Measurements from ENCODE around the gene MCTP2.

The MCTP2 gene

DNA sequence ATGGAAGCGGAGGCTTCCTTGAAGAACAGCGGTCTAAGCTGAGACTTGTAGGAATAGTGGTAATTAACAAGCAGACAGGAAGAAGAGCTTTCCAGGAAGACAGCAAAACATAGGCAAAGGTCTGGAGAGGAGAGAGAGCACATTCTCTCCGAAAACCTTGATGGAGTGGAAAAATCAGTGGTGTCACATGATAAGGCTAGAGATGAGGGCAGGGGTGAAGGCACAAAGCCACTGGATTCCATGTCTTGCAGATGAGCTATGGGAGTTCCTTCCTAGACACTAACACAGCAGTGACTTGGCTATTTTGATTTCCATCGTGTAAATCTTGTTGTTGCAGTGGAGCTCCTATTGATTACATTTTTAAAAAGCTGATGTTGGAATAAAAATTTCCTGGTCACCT lies 132.0 kb downstream of the MCTP2 start:
- no peak overlapping the region for H3K4me3 ChIP-seq (ENCODE audit: low read depth, low read length)
- CTCF ChIA-PET, result no interaction called here
- no peak for DNase-seq (ENCODE audit: low read depth, low spot score)
- TF ChIP-seq, protein P1, sequence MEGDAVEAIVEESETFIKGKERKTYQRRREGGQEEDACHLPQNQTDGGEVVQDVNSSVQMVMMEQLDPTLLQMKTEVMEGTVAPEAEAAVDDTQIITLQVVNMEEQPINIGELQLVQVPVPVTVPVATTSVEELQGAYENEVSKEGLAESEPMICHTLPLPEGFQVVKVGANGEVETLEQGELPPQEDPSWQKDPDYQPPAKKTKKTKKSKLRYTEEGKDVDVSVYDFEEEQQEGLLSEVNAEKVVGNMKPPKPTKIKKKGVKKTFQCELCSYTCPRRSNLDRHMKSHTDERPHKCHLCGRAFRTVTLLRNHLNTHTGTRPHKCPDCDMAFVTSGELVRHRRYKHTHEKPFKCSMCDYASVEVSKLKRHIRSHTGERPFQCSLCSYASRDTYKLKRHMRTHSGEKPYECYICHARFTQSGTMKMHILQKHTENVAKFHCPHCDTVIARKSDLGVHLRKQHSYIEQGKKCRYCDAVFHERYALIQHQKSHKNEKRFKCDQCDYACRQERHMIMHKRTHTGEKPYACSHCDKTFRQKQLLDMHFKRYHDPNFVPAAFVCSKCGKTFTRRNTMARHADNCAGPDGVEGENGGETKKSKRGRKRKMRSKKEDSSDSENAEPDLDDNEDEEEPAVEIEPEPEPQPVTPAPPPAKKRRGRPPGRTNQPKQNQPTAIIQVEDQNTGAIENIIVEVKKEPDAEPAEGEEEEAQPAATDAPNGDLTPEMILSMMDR (IDR thresholded peaks at IDR 0.05; ENCODE audit: insufficient read depth, low read length, missing control alignments), result no peak
- POLR2A ChIA-PET, result no interaction called here

DNA sequence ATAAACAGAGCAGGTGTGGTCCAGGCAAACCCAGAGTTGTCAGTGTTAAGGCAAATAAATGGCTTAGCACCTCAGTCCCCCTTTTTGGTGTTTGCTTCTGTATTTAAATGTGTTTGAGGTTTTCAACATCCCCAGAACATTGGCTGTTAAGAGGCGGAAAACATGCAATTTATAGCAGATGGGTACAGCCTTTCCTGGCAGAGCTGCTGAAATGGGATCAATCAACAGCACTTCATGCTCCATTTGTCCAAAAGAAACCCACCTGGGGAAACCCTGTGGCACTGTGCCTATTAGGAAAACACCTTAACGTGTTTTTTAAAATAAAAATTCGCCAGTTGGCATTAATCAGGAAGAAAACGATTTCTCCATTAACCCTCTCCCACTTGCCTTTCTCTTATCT lies 135.4 kb downstream of the MCTP2 start:
- ChIA-PET CTCF (no interaction called here), POLR2A (no interaction called here)
- H3K4me3 ChIP-seq (ENCODE audit: low read depth, low read length), result no peak overlapping the region
- TF ChIP-seq, protein P1 (IDR thresholded peaks at IDR 0.05; ENCODE audit: insufficient read depth, low read length, missing control alignments), result no peak
- no peak for DNase-seq (ENCODE audit: low read depth, low spot score)

DNA sequence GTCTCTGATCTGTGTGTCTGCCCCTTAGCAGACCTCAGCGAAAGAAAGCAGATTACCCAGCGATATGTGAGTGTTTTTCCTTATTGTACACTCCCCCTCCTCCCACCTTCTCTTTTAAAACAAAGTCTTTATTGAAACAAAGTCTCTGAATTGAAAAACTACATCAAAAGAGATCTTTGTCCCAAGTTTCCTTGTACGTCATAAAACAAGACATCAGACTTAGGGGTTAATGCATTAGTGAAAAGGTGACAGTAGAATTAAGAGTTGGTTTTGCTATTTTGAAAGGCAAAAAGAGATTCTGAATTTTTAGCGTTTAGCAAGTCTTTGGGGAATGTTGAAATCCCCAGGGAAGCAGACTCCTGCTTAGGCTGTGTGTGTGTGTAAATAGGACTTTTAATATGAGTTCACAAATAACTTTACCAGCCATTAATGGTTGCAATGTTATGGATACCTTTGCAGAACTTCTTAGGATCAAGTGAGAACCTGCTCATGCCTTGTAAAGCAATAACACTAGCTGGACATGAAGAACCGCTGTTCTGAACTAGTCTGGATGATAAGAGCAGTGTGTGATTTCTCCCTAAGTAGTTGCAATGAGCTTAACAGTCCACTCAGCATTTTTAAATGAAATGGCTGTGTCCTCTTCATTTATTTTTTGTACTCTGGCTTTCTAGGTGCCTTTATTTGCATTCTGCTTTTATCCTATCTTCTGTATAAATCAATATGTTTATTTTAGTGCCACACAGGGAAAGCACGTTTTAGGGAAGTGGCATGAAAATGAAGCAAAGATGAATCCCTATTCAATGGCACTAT lies 136.6 kb downstream of the MCTP2 start:
- H3K4me3 ChIP-seq (ENCODE audit: low read depth, low read length), result no peak overlapping the region
- TF ChIP-seq, protein P1 (IDR thresholded peaks at IDR 0.05; ENCODE audit: insufficient read depth, low read length, missing control alignments), result no peak
- DNase-seq (ENCODE audit: low read depth, low spot score), result no peak
- CTCF ChIA-PET, result interaction anchor here (1.3 kb wide), 1 partner anchor 204 kb away, joined by 3 read pairs; no protein-coding TSS in a partner anchor
- POLR2A ChIA-PET, result no interaction called here

DNA sequence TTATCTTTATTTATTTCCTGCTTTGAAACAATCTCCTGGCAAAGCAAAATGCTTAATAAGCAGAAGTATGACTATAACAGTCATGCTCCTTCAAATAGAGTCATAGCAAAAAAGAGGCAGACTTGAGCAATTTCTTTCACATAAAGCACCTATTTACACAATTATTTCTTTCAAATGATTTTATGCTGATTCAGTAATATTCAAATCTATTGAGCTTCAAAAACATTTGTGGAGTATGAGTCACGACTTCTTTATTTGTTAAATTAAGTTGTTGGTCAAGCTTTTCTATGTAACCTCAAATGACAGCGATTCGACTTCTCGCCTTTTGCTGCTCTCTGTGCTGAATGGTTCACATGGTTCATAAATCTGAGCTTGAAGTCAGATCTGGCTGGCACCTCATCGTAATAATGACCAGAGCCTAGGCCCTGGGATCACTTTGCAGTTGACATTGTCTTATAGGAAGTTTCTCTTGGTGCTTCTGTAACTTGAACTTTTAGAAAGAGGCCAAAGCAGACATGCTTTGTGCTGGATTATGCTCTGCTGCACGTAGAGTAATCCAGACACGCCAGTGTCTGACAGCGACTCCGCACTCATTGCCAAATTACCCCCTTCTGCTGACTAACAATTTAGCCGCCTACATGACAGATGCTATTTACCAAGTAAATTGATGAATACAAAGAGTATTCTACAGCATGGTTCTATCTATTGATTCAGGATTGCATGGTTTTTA lies 139.0 kb downstream of the MCTP2 start:
- POLR2A ChIA-PET, result no interaction called here
- TF ChIP-seq, protein P1 (IDR thresholded peaks at IDR 0.05; ENCODE audit: insufficient read depth, low read length, missing control alignments), result no peak
- no peak for DNase-seq (ENCODE audit: low read depth, low spot score)
- no peak overlapping the region for H3K4me3 ChIP-seq (ENCODE audit: low read depth, low read length)
- CTCF ChIA-PET, result no interaction called here

DNA sequence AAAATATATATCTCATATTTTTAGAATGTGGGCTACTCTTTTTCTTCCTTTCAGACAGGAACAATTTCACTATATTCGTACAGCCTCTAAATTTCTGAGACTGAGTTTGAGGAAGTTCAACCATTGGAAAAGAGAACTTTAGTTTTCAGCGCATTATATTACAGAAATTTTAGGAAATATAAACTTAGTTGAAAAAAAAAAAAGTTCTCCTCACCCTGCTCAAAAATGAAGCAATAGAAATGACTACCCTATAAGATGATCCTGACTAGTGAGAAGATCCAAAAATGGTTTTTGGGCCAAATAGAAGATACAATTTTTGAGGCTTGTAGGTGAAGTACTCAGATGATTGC lies 139.6 kb downstream of the MCTP2 start:
- TF ChIP-seq, protein P1 (IDR thresholded peaks at IDR 0.05; ENCODE audit: insufficient read depth, low read length, missing control alignments), result no peak
- POLR2A ChIA-PET, result no interaction called here
- CTCF ChIA-PET, result no interaction called here
- DNase-seq (ENCODE audit: low read depth, low spot score), result no peak
- H3K4me3 ChIP-seq (ENCODE audit: low read depth, low read length), result no peak overlapping the region

DNA sequence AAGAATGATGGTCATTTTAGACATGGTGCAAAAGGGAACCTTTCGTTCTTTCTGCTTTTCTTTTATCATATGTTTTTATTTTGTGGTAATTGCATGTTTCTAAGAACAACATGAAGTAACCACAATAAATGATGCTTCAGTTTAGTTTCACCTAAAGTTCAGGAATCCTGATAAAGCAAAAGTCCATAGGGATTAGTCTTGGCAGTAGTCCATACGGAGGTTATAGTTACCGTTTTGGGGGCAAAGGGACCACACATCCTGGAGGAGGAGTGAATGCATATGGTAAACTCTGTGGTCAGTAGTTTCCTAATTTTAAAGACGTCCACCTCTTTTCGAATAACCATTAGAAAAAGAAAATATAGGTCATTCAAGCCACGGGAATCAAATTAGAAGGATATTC lies 141.5 kb downstream of the MCTP2 start:
- ChIA-PET POLR2A (no interaction called here), CTCF (no interaction called here)
- DNase-seq (ENCODE audit: low read depth, low spot score), result no peak
- no peak overlapping the region for H3K4me3 ChIP-seq (ENCODE audit: low read depth, low read length)
- TF ChIP-seq, protein P1 (IDR thresholded peaks at IDR 0.05; ENCODE audit: insufficient read depth, low read length, missing control alignments), result no peak

Data from AG04449 (cell line).